Dendritic cell treated with granulocyte-macrophage colony-stimulating factor and Interleukin-4, amounts not matched to agents 40 ng/mL and 50 ng/mL, for 4 days (primary cell): Measurements from ENCODE around the gene POLDIP3.
"Not testable (repeated sequence)": the region's sequence is repeated elsewhere in the genome, so short reads cannot be mapped to it uniquely, and the experiment has no call there.

Experiments used
- H3K27ac Mint-ChIP-seq: one replicate; pipeline ENCODE4 v1.8.0; 2022; ENCODE audit warnings: mild to moderate bottlenecking, mixed read lengths
- H3K27me3 Mint-ChIP-seq: one replicate; pipeline ENCODE4 v1.8.0; 2022; ENCODE audit warnings: mild to moderate bottlenecking, mixed read lengths
- H3K36me3 Mint-ChIP-seq: one replicate; pipeline ENCODE4 v1.8.0; 2022; ENCODE audit warnings: low read depth, mixed read lengths
- H3K4me1 Mint-ChIP-seq: one replicate; pipeline ENCODE4 v1.8.0; 2022; ENCODE audit warnings: low read depth, mixed read lengths
- H3K4me3 Mint-ChIP-seq: one replicate; pipeline ENCODE4 v1.8.0; 2022; ENCODE audit warnings: mild to moderate bottlenecking, moderate library complexity, mixed read lengths
- H3K9me3 Mint-ChIP-seq: one replicate; pipeline ENCODE4 v1.8.0; 2022; ENCODE audit warnings: mixed read lengths
- intact Hi-C: fragments of 100-400 bp; cut with micrococcal nuclease; formaldehyde crosslinking; loops from one replicate; pipeline ENCODE4 v1.15.0; 2022

Gene POLDIP3

GRCh38 chr22:42577623-42578240, 37.0 kb downstream of the POLDIP3 start:
- H3K27ac Mint-ChIP-seq, result no peak overlapping the region
- intact Hi-C loops, result no loop called here
- H3K36me3 Mint-ChIP-seq, result peaks cover 66% of the 10 kb centered on the region
- H3K4me3 Mint-ChIP-seq, result no peak overlapping the region
- peaks cover 16% of the 10 kb centered on the region for H3K4me1 Mint-ChIP-seq
- H3K9me3 Mint-ChIP-seq, result no peaks in the 10 kb centered on the region
- H3K27me3 Mint-ChIP-seq, result no peaks in the 10 kb centered on the region

- peaks cover 13% of the 10 kb centered on the region for H3K4me1 Mint-ChIP-seq
- peaks cover 70% of the 10 kb centered on the region for H3K36me3 Mint-ChIP-seq
- H3K9me3 Mint-ChIP-seq, H3K27ac Mint-ChIP-seq, H3K4me3 Mint-ChIP-seq, intact Hi-C loops, H3K27me3 Mint-ChIP-seq: not testable (repeated sequence)
These were observed 37.5 kb downstream of the POLDIP3 start for GRCh38 chr22:42577141-42577540.

DNA sequence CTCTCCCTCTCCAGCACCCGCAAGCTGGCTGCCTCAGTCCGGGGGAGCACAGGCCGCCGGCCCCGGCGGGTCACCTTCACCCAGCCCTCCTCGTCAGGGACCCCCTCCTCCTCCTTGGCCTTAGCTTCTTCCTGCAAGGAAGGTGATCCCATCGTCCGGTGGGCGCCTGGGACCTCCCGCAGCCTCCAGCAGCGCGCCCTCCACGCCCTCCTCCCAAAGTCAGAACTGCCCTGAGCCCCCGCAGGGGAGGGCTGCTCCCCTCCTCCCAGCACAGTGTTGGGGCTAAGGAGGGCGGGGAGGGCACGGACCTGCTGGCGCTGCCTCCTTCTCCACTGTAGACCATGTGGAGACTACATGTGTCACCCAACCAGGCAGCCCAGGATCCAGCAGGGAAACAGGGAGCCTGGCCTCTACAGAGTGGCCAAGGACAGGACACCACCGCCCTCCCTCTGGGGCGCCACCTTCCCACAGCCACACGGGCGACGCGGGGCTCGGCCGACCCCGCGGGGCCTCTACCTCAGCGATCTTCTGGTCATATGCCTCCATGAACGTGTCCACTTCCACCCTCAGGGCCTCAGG, 38.6 kb downstream of the POLDIP3 start:
- intact Hi-C loops, H3K4me1 Mint-ChIP-seq, H3K4me3 Mint-ChIP-seq, H3K27me3 Mint-ChIP-seq, H3K9me3 Mint-ChIP-seq, H3K27ac Mint-ChIP-seq: not testable (repeated sequence)
- peaks cover 71% of the 10 kb centered on the region for H3K36me3 Mint-ChIP-seq

DNA sequence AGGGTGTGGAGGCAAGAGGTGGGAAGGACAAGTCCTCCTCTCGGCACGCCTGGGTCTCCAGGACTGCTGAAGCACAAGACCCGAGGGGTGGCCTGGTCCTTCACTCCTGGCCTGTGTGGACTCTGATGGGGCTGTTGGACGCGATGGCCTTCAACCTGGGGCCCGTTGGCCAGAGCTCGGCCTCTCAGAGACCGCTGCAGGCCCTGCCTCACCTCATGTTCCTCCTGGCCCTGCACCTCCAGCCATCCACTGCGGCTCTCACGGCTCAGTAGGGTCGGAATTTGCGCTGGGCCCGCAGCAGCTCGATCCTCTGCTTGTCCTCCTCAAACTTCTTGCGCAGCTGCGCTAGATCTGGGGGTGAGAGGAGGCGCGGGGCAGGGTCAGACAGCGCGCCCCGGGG, 40.2 kb downstream of the POLDIP3 start:
- H3K27ac Mint-ChIP-seq, H3K4me3 Mint-ChIP-seq, H3K4me1 Mint-ChIP-seq, H3K9me3 Mint-ChIP-seq, H3K27me3 Mint-ChIP-seq, intact Hi-C loops: not testable (repeated sequence)
- peaks cover 84% of the 10 kb centered on the region for H3K36me3 Mint-ChIP-seq

DNA sequence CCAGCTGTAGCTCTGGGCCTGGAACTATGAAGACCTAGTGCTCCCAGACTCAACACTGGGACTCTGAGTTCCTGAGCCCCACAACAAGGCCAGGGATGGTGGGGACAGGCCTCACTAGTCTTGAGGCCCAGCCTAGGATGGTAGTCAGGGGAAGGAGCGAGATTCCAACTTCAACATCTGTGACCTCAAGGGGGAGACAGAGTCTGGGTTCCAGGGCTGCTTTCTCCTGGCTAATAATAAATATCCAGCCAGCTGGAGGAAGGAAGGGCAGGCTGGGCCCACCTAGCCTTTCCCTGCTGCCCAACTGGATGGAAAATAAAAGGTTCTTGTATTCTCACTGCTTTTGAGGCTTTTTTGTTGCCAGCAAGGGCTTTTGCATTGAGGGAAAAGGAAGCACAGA, 40.6 kb downstream of the POLDIP3 start:
- not testable (repeated sequence) for H3K27ac Mint-ChIP-seq, H3K4me1 Mint-ChIP-seq
- H3K36me3 Mint-ChIP-seq, result peaks cover 86% of the 10 kb centered on the region

DNA sequence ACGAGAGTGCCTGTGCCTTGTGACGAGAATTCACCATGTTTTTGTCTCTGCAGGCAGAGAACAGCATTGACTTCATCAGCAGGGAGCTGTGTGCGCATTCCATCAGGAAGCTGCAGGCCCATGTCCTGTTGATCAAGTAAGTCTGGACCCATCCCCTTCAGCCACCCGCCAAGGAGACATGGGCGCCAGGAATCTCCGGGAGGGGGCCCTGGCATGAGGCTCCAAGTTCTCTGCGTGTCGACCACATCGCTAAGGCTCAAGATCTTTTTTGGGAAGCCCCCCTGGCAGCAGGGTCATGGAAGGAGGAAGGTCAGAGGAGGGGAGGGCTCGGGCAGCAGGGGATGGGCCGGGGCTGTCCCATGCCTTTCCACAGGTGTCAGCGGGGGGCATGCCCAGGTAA, 43.6 kb downstream of the POLDIP3 start:
- H3K4me3 Mint-ChIP-seq, H3K4me1 Mint-ChIP-seq, intact Hi-C loops, H3K27me3 Mint-ChIP-seq, H3K9me3 Mint-ChIP-seq, H3K27ac Mint-ChIP-seq: not testable (repeated sequence)
- H3K36me3 Mint-ChIP-seq, result peaks cover 61% of the 10 kb centered on the region

More for the DNA sequence above, 40.6 kb downstream of the POLDIP3 start:
- H3K4me3 Mint-ChIP-seq, H3K27me3 Mint-ChIP-seq, intact Hi-C loops, H3K9me3 Mint-ChIP-seq: not testable (repeated sequence)

- H3K27me3 Mint-ChIP-seq, H3K27ac Mint-ChIP-seq: not testable (repeated sequence)
These were observed 44.1 kb downstream of the POLDIP3 start for GRCh38 chr22:42570580-42570979.

GRCh38 chr22:42567950-42568349, 46.7 kb downstream of the POLDIP3 start:
- intact Hi-C loops, H3K4me1 Mint-ChIP-seq, H3K27ac Mint-ChIP-seq, H3K9me3 Mint-ChIP-seq, H3K27me3 Mint-ChIP-seq, H3K4me3 Mint-ChIP-seq: not testable (repeated sequence)
- peaks cover 34% of the 10 kb centered on the region for H3K36me3 Mint-ChIP-seq

More at GRCh38 chr22:42570580-42570979, 44.1 kb downstream of the POLDIP3 start:
- H3K4me3 Mint-ChIP-seq, intact Hi-C loops, H3K9me3 Mint-ChIP-seq, H3K4me1 Mint-ChIP-seq: not testable (repeated sequence)
- peaks cover 57% of the 10 kb centered on the region for H3K36me3 Mint-ChIP-seq

DNA sequence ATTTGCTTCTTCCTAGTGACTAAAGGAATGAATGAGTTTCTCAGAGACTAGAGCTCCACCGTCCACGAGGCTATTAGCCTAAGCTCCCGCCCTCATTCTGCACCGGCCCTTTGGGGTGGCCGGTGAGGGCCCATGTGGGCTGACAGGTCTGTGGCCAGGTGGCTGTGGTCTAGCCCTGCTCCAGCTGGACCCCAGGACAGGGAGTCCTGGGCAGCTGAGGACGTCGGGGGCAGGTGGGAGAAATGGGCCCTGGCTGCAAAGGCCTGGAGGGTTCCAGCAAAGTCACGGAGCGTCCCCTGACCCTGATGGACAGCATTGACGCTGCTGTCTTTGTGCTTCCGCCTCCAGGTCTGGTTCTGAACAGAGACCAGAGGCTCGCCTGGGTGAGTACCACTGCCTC, 48.7 kb downstream of the POLDIP3 start:
- Mint-ChIP-seq H3K9me3 (no peaks in the 10 kb centered on the region), H3K27ac (no peak overlapping the region), H3K27me3 (no peaks in the 10 kb centered on the region), H3K36me3 (peaks cover 14% of the 10 kb centered on the region), H3K4me1 (peaks cover 15% of the 10 kb centered on the region), H3K4me3 (no peak overlapping the region)
- intact Hi-C loops, result no loop called here

DNA sequence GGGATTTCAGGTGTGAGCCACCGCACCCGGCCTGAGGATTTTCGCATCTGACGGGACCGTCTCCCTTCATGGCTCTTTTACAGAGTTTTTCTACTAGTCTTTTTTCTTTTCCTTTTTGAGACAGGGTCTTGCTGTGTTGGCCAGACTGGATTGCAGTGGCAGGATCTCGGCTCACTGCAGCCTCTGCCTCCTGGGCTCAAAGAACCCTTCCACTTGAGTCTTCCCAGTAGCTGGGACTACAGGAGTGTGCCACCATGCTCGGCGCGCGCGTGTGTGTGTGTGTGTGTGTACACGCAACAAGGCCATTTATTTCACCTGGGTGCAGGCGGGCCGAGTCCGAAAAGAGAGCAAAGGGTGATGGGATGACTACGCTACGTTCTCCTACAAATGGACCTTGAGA, 50.0 kb downstream of the POLDIP3 start:
- Mint-ChIP-seq H3K4me3 (no peak overlapping the region), H3K27me3 (no peaks in the 10 kb centered on the region), H3K4me1 (peaks cover 15% of the 10 kb centered on the region), H3K27ac (no peak overlapping the region), H3K36me3 (peaks cover 4% of the 10 kb centered on the region), H3K9me3 (no peaks in the 10 kb centered on the region)
- intact Hi-C loops, result no loop called here

- intact Hi-C loops, H3K27me3 Mint-ChIP-seq, H3K27ac Mint-ChIP-seq, H3K4me3 Mint-ChIP-seq, H3K36me3 Mint-ChIP-seq, H3K9me3 Mint-ChIP-seq: not testable (repeated sequence)
- peaks cover 15% of the 10 kb centered on the region for H3K4me1 Mint-ChIP-seq
These were observed 50.7 kb downstream of the POLDIP3 start for GRCh38 chr22:42563943-42564342.

DNA sequence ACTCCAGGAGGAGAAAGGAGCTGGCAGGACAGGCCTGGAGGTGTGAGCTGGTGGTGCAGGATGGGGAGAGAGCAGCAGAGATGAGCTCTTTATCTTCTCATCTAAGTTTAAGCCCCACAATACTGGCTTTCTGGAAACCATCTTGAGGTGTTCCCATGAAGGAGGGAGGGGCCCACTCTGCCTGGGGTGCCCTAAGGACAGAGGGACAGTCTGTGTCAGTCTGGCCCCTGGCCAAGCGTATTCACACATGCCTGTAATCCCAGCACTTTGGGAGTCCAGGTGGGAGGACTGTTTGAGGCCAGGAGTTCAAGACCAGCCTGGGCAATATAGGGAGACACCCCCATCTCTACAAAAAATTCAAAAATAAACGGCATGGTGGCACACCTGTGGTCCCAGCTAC, 52.0 kb downstream of the POLDIP3 start:
- Mint-ChIP-seq H3K9me3 (no peaks in the 10 kb centered on the region), H3K4me3 (no peak overlapping the region), H3K27ac (peak overlapping the region; percentile 2), H3K27me3 (no peaks in the 10 kb centered on the region), H3K4me1 (peaks cover 15% of the 10 kb centered on the region), H3K36me3 (no peaks in the 10 kb centered on the region)
- intact Hi-C loops, result no loop called here

- Mint-ChIP-seq H3K4me1 (peaks cover 15% of the 10 kb centered on the region), H3K27me3 (no peaks in the 10 kb centered on the region), H3K4me3 (no peak overlapping the region), H3K36me3 (no peaks in the 10 kb centered on the region), H3K27ac (peak overlapping the region; percentile 2), H3K9me3 (no peaks in the 10 kb centered on the region)
- intact Hi-C loops, result no loop called here
These were observed 52.4 kb downstream of the POLDIP3 start for GRCh38 chr22:42562279-42562678.

GRCh38 chr22:42561856-42562255, 52.8 kb downstream of the POLDIP3 start:
- peak overlapping the region; percentile 2 for H3K27ac Mint-ChIP-seq
- H3K36me3 Mint-ChIP-seq, result no peaks in the 10 kb centered on the region
- intact Hi-C loops, result no loop called here

GRCh38 chr22:42560781-42561180, 53.9 kb downstream of the POLDIP3 start:
- no peak overlapping the region for H3K27ac Mint-ChIP-seq
- H3K4me1 Mint-ChIP-seq, result peaks cover 15% of the 10 kb centered on the region
- H3K9me3 Mint-ChIP-seq, result no peaks in the 10 kb centered on the region
- H3K36me3 Mint-ChIP-seq, result no peaks in the 10 kb centered on the region
- peaks cover under 1% of the 10 kb centered on the region for H3K27me3 Mint-ChIP-seq
- intact Hi-C loops, result no loop called here
- H3K4me3 Mint-ChIP-seq, result no peak overlapping the region

More at GRCh38 chr22:42561856-42562255, 52.8 kb downstream of the POLDIP3 start:
- H3K4me3 Mint-ChIP-seq, result no peak overlapping the region
- no peaks in the 10 kb centered on the region for H3K27me3 Mint-ChIP-seq
- no peaks in the 10 kb centered on the region for H3K9me3 Mint-ChIP-seq
- peaks cover 15% of the 10 kb centered on the region for H3K4me1 Mint-ChIP-seq
